ENCODE measurements around the gene CRABP2.

CRABP2 gene

DNA sequence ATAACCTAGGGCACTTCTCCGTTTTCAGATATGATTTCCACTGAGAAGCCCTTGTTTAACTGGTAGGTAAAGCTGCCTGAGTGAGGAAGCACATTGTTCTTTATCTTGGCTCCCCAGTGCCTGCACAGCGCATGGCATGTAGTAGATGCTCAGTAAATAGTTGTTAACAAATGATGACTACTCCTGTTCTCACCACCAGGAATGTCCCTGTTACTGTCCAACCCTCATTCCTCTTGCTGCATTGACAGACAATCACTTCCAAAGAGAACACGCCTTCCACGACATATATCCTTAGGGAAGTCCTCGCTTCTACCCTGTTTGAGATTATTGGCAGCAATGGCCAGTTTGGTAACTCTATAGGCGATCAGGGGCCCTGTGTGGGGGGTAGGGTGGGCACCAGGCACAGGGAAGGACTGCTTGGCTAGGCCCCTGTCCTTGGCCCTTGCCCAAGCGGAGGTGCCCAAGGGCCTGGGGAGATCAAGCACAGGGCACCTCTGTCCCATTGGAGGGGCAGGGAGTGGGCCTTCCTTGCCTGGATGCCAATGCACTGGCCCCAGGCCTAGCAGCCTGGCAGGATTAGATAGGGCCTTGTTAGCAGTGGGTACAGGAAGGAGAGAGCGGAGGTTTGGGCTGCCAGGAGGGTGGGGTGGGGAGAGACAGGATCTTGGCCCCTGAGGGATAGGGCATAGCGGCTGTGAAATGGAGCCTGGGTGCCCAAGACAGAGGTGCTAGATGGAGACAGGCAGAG, 38.3 kb downstream of the CRABP2 start:
- TF ChIP-seq, protein P1, sequence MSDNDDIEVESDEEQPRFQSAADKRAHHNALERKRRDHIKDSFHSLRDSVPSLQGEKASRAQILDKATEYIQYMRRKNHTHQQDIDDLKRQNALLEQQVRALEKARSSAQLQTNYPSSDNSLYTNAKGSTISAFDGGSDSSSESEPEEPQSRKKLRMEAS (IDR thresholded peaks at IDR 0.05; ENCODE audit: low read depth, low read length): no peak
- no peak for TF ChIP-seq POLR2A (IDR thresholded peaks at IDR 0.05; ENCODE audit: extremely low read depth, insufficient read length)
- TF ChIP-seq MYC (IDR thresholded peaks at IDR 0.05; ENCODE audit: low read depth, low read length): no peak
- TF ChIP-seq, protein P2, sequence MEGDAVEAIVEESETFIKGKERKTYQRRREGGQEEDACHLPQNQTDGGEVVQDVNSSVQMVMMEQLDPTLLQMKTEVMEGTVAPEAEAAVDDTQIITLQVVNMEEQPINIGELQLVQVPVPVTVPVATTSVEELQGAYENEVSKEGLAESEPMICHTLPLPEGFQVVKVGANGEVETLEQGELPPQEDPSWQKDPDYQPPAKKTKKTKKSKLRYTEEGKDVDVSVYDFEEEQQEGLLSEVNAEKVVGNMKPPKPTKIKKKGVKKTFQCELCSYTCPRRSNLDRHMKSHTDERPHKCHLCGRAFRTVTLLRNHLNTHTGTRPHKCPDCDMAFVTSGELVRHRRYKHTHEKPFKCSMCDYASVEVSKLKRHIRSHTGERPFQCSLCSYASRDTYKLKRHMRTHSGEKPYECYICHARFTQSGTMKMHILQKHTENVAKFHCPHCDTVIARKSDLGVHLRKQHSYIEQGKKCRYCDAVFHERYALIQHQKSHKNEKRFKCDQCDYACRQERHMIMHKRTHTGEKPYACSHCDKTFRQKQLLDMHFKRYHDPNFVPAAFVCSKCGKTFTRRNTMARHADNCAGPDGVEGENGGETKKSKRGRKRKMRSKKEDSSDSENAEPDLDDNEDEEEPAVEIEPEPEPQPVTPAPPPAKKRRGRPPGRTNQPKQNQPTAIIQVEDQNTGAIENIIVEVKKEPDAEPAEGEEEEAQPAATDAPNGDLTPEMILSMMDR (IDR thresholded peaks at IDR 0.05; ENCODE audit: low read depth, low read length): no peak
- no peak for DNase-seq (ENCODE audit: low read depth)
- no peak overlapping the region for H3K4me3 ChIP-seq (ENCODE audit: low read depth, low read length)

DNA sequence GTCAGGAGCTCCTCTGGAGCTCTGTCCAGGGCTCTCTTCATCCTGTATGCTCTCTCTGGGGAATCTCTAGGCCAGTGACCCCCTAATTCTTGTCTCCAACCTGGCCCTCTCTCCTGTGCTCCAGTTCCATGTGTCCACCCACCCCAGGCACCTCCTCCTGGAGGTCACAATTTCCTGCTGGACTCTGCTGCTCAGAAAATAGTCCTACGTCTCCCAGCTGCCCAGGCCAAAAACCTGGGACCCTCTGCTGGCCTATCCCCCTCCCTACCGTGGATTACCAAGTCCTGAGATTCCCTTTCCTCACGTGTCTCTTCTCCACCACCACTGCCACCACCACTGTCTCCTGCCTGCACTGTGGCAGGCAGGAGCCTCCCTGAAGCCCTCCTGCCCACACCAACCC, 39.8 kb downstream of the CRABP2 start:
- DNase-seq (ENCODE audit: low read depth): no peak
- H3K4me3 ChIP-seq (ENCODE audit: low read depth, low read length): no peak overlapping the region
- TF ChIP-seq MYC (IDR thresholded peaks at IDR 0.05; ENCODE audit: low read depth, low read length): no peak
- TF ChIP-seq, protein P1 (IDR thresholded peaks at IDR 0.05; ENCODE audit: low read depth, low read length): no peak
- TF ChIP-seq POLR2A (IDR thresholded peaks at IDR 0.05; ENCODE audit: extremely low read depth, insufficient read length): no peak
- TF ChIP-seq, protein P2 (IDR thresholded peaks at IDR 0.05; ENCODE audit: low read depth, low read length): no peak

DNA sequence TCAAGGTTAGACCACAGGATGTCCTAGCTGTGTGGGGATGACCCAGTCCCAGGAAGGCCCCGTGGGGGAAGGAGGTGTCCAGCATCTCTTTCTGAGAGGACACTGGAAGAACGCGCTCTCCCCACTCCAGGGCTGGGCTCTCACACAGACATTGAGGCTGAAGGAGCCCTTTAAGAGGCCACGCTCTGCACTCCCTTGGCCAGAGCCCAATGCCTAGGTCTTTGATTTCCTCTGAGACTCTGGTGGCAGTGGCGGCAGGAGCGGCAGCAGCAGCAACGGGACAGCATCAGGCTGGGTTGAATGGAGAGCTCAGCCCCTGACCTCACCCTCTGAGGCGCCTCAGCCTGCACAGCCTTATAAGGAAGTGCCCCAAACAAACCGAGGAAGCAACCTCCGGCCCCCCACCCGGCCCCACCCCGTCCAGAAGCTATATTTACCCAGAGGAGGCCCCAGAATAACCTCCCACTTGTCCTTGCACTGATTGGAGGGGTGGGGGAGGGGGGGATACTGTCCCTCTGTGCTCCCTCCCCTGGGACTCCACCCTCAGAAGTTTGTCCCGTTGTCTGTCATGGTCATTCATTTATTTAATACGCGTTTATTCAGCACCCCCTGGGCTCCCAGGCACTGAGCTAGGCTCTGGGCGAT, 40.5 kb downstream of the CRABP2 start:
- peak; percentile 54 for DNase-seq (ENCODE audit: low read depth)
- H3K4me3 ChIP-seq (ENCODE audit: low read depth, low read length): no peak overlapping the region
- TF ChIP-seq, protein P2 (IDR thresholded peaks at IDR 0.05; ENCODE audit: low read depth, low read length): no peak
- no peak for TF ChIP-seq MYC (IDR thresholded peaks at IDR 0.05; ENCODE audit: low read depth, low read length)
- TF ChIP-seq, protein P1 (IDR thresholded peaks at IDR 0.05; ENCODE audit: low read depth, low read length): no peak
- TF ChIP-seq POLR2A (IDR thresholded peaks at IDR 0.05; ENCODE audit: extremely low read depth, insufficient read length): no peak

DNA sequence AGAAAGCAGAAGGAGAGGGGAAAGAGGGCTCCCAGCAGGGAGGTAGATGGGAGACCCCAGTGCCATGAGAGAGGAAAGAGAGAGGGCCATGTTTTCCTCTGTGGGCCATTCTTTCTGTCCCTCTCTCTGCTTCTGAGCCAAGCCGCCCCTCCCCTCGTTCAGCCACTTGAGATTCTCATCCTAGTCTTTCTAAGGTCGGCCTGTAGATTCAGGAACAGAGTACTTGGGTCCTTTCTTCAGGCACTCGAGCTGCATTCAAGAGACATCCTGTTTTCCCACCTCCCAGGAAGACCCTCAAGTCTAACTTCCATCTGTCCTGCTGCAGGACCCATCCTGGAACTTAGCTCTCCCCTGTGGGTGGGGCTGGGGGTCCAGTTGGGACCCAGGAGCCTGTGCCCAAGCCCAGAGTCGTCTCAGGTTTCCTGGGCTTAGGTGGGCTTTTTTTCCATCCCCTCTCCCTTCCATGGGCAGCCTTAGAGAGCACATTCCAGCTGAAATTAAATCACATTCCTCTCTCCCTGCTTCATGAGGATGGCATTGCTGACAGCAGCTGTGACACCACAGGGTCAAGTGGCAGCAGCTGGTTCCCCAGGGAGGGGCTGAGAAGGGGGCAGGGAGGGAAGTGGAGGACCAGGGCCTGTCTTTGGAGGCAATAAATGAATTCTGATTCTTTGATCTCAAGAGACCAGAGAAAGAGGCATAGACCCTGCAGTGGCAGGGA, 41.2 kb downstream of the CRABP2 start:
- DNase-seq (ENCODE audit: low read depth): no peak
- no peak overlapping the region for H3K4me3 ChIP-seq (ENCODE audit: low read depth, low read length)
- TF ChIP-seq MYC (IDR thresholded peaks at IDR 0.05; ENCODE audit: low read depth, low read length) (no peak), POLR2A (IDR thresholded peaks at IDR 0.05; ENCODE audit: extremely low read depth, insufficient read length) (no peak)
- TF ChIP-seq, protein P2 (IDR thresholded peaks at IDR 0.05; ENCODE audit: low read depth, low read length): no peak
- TF ChIP-seq, protein P1 (IDR thresholded peaks at IDR 0.05; ENCODE audit: low read depth, low read length): no peak

DNA sequence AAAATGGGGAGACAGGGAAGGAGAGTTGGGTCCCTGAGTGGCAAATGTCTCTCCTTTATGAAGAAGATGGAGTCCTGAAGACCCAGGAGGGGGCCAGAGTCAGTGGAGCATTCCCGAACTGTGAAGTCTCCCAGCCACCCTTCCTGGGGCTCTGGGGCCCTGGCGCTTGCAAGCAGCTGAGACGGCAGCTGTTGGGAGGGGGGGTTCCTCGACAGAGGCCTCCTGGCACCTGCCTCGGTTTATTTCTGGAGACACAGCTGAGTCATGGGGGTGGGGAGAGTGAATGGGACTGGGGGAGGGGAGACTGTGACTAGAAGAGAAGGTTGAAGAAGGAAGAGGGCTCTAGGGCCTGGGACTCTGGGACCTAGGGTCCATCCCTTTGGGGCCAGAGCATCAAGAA, 42.2 kb downstream of the CRABP2 start:
- TF ChIP-seq, protein P2 (IDR thresholded peaks at IDR 0.05; ENCODE audit: low read depth, low read length): no peak
- no peak for DNase-seq (ENCODE audit: low read depth)
- no peak overlapping the region for H3K4me3 ChIP-seq (ENCODE audit: low read depth, low read length)
